Stomach (tissue), 9 donors: ENCODE measurements around the gene HIPK4. TPM values are rescaled to one million over a fixed set of nuclear protein-coding genes. Genes with fewer than 3 reads are reported as not detected.

Experiments used
- DNase-seq, 2 donors: peaks; one replicate each; pipeline versions ENCODE4 v3.0.0 to v3.0.0-alpha.2; 2013 to 2019
- H3K27ac ChIP-seq, 5 donors: fragments of 200-600 bp in 4 of 5; sonication (generic) in 4 of 5; one replicate each; pipeline ENCODE4 v1.5.1; 2013 to 2019; ENCODE audit warnings: mild to moderate bottlenecking in 1 of 5, moderate library complexity in 1 of 5
- H3K27me3 ChIP-seq, 3 donors: fragments of 200-600 bp; sonication (generic); one replicate each; pipeline ENCODE4 v1.5.1; 2017 to 2019; ENCODE audit warnings: mixed run types in 1 of 3
- H3K36me3 ChIP-seq, 4 donors: fragments of 200-600 bp; sonication (generic); 1 replicate in 3 of 4; 2 replicates in 1 of 4; pipeline ENCODE4 v1.5.1; 2016 to 2019
- H3K4me1 ChIP-seq, 4 donors: fragments of 200-600 bp; sonication (generic); one replicate each; pipeline ENCODE4 v1.5.1; 2016 to 2019
- H3K4me3 ChIP-seq, 4 donors: fragments of 200-600 bp; sonication (generic) in 3 of 4; one replicate each; pipeline ENCODE4 v1.5.1; 2016 to 2019; ENCODE audit warnings: mild to moderate bottlenecking in 1 of 4
- H3K9me3 ChIP-seq, 4 donors: fragments of 200-600 bp; sonication (generic); one replicate each; pipeline ENCODE4 v1.5.1; 2016 to 2019
- EP300 ChIP-seq: sonication (generic); formaldehyde crosslinking; IDR thresholded peaks from one replicate; pipeline ENCODE4 v1.6.1; 2017; ENCODE audit warnings: antibody characterized with exemption
- POLR2A ChIP-seq, 4 donors: fragments of 450-650 bp; IDR thresholded peaks; one replicate each; pipeline ENCODE4 v1.6.1; 2016; ENCODE audit warnings: antibody characterized with exemption in 4 of 4, control low read depth in 2 of 4, mild to moderate bottlenecking in 1 of 4, moderate library complexity in 1 of 4
- POLR2AphosphoS5 ChIP-seq, 3 donors: sonication (generic); formaldehyde crosslinking; IDR thresholded peaks; one replicate each; pipeline ENCODE4 v1.6.1; 2016; ENCODE audit warnings: antibody characterized with exemption in 3 of 3
- WGBS, 5 donors: extraction: QIAGEN DNeasy Blood & Tissue Kit in 3 of 5; methylation state at CpG; one replicate each; pipeline versions ENCODE4 v1.1.5 to v1.1.7; 2013 to 2018; 5-methylcytosine and 5-hydroxymethylcytosine counted together
- intact Hi-C: fragments of 100-400 bp; cut with DNase I; formaldehyde crosslinking; loops from one replicate; pipeline ENCODE4 v1.15.1; 2023; ENCODE audit warnings: low total_unique reads
- polyA plus RNA-seq, 3 donors: library from polyadenylated mRNA; stranded (reverse); fragments of 200-250 nt; gene quantifications; one replicate each; pipeline ENCODE4 v1.2.3, GENCODE V29; 2013
- total RNA-seq, 5 donors: library from RNA; depleted of rRNA; stranded (reverse); fragments of >200 nt; gene quantifications; one replicate each; pipeline versions ENCODE4 v1.1.0 to v1.2.3, GENCODE V29; 2014 to 2016
- TF ChIP-seq, protein P1 (sequence below), 7 experiments: fragments of 450-650 bp in 4 of 7; fragments of 200-600 bp in 3 of 7; sonication (generic) in 3 of 7; IDR thresholded peaks; one replicate each; pipeline ENCODE4 v1.5.1; 2016 to 2019; ENCODE audit warnings: antibody characterized with exemption in 7 of 7, control low read depth in 2 of 7, mild to moderate bottlenecking in 1 of 7
- donor health status: healthy with polysubstance abuse.
- donor health status: Bipolar disorder and iron deficiency.
- donor health status: healthy.

Gene HIPK4
- total and polyA plus RNA-seq, 8 donors: 0.05 to 0.46 (median 0.12) TPM; not detected in 5

DNA sequence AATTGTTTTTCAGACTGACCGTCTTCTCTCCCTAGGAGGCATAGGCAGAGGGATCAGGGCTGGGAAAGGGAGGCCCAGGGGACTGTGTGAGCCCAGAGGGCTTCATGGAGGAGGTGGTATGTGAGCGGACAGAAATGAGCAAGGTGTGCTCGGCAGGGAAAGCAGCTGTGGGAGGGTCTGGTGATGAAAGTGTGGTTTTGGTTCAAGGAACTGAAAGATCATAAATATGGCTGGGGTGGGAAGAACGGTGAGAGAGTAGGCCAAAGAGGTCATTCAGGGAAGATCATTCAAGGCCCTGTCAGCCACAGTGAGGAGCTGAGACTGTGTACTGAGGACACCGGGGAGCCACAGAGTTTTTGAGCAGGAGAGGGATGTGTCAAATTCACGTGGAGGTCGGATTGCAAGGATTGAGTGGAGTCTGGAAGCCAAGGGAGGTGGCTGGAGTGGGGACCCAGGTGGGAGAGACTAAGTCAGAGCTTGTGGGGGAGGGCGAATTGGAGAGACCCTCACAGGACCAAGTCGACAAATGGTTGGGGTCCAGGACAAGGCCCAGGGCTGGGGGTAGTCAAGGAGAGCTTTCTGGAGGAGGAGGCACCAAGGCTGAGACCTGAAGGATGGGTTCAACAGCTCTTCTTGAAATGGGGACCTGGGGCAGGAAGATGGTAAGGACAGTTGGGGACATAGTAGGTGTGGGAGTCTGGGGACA, 33.9 kb downstream of the HIPK4 start:
- Histone ChIP-seq H3K4me1 (peaks cover 0 to 21% (median 2%) of the 10 kb centered on the region in 4 donors), H3K27me3 (no peaks in the 10 kb centered on the region), H3K9me3 (no peaks in the 10 kb centered on the region), H3K36me3 (peaks cover 0 to 28% (median 8%) of the 10 kb centered on the region in 4 donors), H3K27ac (no peak overlapping the region), H3K4me3 (no peak overlapping the region)
- TF ChIP-seq EP300 (no peak), POLR2AphosphoS5 (IDR thresholded peaks at IDR 0.05) (no peak), POLR2A (IDR thresholded peaks at IDR 0.05) (no peak)
- TF ChIP-seq, protein P1, sequence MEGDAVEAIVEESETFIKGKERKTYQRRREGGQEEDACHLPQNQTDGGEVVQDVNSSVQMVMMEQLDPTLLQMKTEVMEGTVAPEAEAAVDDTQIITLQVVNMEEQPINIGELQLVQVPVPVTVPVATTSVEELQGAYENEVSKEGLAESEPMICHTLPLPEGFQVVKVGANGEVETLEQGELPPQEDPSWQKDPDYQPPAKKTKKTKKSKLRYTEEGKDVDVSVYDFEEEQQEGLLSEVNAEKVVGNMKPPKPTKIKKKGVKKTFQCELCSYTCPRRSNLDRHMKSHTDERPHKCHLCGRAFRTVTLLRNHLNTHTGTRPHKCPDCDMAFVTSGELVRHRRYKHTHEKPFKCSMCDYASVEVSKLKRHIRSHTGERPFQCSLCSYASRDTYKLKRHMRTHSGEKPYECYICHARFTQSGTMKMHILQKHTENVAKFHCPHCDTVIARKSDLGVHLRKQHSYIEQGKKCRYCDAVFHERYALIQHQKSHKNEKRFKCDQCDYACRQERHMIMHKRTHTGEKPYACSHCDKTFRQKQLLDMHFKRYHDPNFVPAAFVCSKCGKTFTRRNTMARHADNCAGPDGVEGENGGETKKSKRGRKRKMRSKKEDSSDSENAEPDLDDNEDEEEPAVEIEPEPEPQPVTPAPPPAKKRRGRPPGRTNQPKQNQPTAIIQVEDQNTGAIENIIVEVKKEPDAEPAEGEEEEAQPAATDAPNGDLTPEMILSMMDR (IDR thresholded peaks at IDR 0.05): no peak
- intact Hi-C loops: no loop called here
- WGBS, 5 donors: 77 to 91% (median 85%) methylated on average over 9 of the region's 9 CpGs
- no peak for DNase-seq

DNA sequence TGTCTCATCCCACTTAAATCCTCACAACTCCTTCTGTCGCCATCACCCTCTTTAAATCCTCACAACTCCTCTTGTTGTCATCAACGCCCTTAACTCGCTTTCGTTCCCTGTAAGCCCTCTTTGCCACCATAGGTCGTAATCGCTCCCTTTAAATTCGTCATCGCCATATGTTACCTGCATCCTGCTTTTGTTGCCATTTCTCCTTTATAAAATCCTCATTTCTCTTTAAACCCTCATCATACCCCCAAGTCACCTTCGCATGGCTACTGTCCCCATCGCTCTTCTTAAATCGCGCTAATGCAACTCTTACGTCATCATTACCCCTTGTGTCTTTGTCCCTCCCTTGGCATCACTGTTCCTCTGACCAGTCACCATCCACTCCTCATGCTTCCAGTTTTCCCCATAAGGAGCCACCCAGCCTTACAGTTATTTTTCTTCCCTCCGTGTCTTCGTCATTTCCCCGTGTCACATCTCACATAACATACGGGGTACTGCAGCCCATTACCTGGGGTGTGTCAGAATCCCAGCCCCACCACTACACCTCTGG, 40.9 kb downstream of the HIPK4 start:
- H3K4me3 ChIP-seq: peak overlapping the region; percentile 64 to 86 (median 70)
- peak overlapping the region in 4 of 5 donors; percentile 76 to 87 (median 83) for H3K27ac ChIP-seq
- peak in 1 of 3 donors; percentile 22 for TF ChIP-seq POLR2AphosphoS5 (IDR thresholded peaks at IDR 0.05)
- no peak for TF ChIP-seq EP300
- TF ChIP-seq, protein P1 (IDR thresholded peaks at IDR 0.05): no peak
- no peak for TF ChIP-seq POLR2A (IDR thresholded peaks at IDR 0.05)
- no peaks in the 10 kb centered on the region for H3K9me3 ChIP-seq
- H3K4me1 ChIP-seq: peaks cover 14 to 40% (median 29%) of the 10 kb centered on the region in 4 donors
- H3K36me3 ChIP-seq: peaks cover 0 to 10% (median 0%) of the 10 kb centered on the region in 4 donors
- peak in 1 of 2 donors; percentile 57 for DNase-seq
- intact Hi-C loops: no loop called here
- H3K27me3 ChIP-seq: no peaks in the 10 kb centered on the region
- 12 to 16% (median 14%) methylated on average over 17 of the region's 17 CpGs for WGBS, 5 donors

DNA sequence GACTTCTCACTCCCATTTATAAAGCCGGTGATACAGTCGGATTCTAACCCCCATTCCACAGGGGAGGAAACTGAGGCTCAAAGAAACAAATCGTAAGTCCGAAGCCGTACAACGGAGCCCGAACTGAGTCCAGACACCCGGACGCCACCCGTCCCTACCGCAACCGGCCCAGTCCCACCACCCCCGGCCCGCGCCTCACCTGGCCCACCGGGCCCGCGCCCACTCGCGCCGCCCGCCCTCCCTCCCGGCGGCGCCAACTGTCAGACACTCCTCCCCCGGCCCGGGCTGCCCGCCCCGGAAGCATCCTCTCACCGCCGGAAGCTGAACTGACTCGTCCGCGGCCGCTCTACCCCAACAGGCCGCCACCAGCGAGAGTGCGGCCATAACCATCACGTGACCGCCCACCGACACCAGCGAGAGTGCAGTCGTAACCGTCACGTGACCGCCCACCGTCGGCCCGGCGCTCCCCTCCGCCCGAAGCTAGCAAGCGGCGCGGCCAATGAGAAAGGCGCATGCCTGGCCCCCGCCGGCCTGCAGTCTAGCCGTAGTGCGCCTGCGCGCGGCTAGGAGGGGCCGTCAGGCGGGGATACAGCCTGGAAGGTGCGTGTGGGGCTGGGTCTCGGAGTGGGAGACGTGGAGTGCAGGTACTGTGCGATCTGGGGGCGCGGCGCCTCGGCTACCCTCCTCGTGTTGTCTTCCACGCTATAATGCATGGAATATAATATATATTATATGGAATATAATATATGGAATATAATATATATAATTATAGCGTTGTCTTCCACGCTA, 41.7 kb downstream of the HIPK4 start, which contains the start of the genes C19orf47 and PLD3:
C19orf47 (minus strand) TSS at position 273 of the 789 bp plus-strand sequence. CDS start 6,540 bp downstream, outside the sequence.
PLD3 (plus strand) TSS at position 571 of the 789 bp plus-strand sequence. CDS start 17,789 bp downstream, outside the sequence.
- Histone ChIP-seq H3K9me3 (no peaks in the 10 kb centered on the region), H3K27ac (peak within 1 kb of the TSS; percentile 75 to 87 (median 80)), H3K4me1 (peaks cover 14 to 41% (median 30%) of the 10 kb centered on the region in 4 donors), H3K4me3 (peak within 1 kb of the TSS; percentile 64 to 86 (median 70)), H3K27me3 (no peaks in the 10 kb centered on the region), H3K36me3 (peaks cover 0 to 5% (median under 1%) of the 10 kb centered on the region in 4 donors)
- TF ChIP-seq EP300 (no peak), POLR2AphosphoS5 (IDR thresholded peaks at IDR 0.05) (peak; percentile 93 to 99 (median 95)), POLR2A (IDR thresholded peaks at IDR 0.05) (peak in 2 of 4 donors; percentile 68 to 82)
- TF ChIP-seq, protein P1 (IDR thresholded peaks at IDR 0.05): no peak
- 0 to 1% (median 0%) methylated on average over 30 to 77 of the region's 77 CpGs for WGBS, 5 donors
- DNase-seq: peak; percentile 99 to 100
- intact Hi-C loops: no loop called here

DNA sequence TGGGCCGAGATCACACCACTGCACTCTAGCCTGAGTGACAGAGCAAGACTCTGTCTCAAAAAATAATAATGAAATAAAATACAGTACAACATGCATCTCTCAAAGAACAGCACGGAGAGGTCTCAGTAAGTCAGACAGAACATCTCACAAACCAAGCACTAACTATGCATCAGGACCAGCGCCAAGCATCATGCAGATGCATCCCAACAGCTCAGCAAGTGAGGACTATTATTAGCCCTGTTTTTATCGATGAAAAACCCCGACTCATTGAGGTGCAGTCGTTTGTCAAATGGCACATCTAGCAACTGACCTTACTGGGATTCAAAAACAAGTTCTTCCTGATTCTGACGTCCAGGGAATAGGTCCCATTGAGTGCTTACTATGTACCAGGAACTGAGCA, 45.6 kb downstream of the HIPK4 start:
- no peak for DNase-seq
- WGBS, 5 donors: 67 to 81% (median 75%) methylated on average over 6 to 7 of the region's 7 CpGs
- Histone ChIP-seq H3K27ac (no peak overlapping the region), H3K4me3 (no peak overlapping the region), H3K36me3 (peaks cover 0 to 27% (median 22%) of the 10 kb centered on the region in 4 donors), H3K4me1 (peaks cover 9 to 41% (median 21%) of the 10 kb centered on the region in 4 donors), H3K27me3 (no peaks in the 10 kb centered on the region), H3K9me3 (no peaks in the 10 kb centered on the region)
- intact Hi-C loops: no loop called here
- no peak for TF ChIP-seq POLR2AphosphoS5 (IDR thresholded peaks at IDR 0.05)
- TF ChIP-seq POLR2A (IDR thresholded peaks at IDR 0.05): no peak
- no peak for TF ChIP-seq EP300
- TF ChIP-seq, protein P1 (IDR thresholded peaks at IDR 0.05): no peak
